Measurements from ENCODE around the gene CYSLTR2.
A peak's percentile ranks its signal among the peaks of the same experiment; 100 is the strongest.

CYSLTR2 gene

DNA sequence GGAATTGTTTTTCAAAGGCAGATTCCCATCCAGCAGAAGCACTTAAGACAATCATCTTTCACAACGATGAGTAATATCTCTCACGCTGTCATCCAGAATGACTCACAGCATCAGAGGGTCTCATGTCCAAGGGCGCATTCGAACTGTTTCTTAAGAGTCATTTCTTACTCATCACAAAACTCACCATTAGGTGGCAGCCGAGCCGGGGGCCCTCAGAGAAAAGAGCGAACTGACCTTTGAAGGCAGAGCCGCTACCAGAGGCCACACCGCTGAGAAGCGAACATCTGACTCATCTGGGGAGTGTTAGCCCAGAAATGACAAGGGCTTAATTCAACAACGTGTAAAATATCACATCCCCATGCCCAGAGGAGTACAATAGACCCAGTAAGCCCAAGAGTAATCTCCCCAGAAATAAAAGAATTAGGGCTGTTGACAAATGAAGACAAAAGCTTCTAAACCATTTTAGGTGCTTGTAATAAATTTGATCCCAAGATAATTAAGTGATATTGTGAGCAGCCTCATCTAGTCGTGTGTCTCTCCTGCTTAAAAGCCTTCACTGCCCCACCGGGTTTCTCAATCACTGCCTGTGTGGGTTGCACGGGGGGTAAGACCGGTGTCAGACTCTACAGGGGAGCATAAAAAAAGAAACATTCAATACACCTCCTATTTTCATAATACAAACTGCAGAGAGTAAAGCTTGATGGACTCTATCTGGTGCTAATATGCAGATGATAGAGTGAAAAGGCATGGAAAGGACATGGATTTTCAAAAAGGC lies 96.2 kb downstream of the CYSLTR2 start:
- H3K27ac ChIP-seq: no peak overlapping the region
- no peak for TF ChIP-seq ZFX (IDR thresholded peaks at IDR 0.05)
- TF ChIP-seq, protein P1, sequence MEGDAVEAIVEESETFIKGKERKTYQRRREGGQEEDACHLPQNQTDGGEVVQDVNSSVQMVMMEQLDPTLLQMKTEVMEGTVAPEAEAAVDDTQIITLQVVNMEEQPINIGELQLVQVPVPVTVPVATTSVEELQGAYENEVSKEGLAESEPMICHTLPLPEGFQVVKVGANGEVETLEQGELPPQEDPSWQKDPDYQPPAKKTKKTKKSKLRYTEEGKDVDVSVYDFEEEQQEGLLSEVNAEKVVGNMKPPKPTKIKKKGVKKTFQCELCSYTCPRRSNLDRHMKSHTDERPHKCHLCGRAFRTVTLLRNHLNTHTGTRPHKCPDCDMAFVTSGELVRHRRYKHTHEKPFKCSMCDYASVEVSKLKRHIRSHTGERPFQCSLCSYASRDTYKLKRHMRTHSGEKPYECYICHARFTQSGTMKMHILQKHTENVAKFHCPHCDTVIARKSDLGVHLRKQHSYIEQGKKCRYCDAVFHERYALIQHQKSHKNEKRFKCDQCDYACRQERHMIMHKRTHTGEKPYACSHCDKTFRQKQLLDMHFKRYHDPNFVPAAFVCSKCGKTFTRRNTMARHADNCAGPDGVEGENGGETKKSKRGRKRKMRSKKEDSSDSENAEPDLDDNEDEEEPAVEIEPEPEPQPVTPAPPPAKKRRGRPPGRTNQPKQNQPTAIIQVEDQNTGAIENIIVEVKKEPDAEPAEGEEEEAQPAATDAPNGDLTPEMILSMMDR (conservative IDR thresholded peaks at IDR 0.05): peak; percentile 39

DNA sequence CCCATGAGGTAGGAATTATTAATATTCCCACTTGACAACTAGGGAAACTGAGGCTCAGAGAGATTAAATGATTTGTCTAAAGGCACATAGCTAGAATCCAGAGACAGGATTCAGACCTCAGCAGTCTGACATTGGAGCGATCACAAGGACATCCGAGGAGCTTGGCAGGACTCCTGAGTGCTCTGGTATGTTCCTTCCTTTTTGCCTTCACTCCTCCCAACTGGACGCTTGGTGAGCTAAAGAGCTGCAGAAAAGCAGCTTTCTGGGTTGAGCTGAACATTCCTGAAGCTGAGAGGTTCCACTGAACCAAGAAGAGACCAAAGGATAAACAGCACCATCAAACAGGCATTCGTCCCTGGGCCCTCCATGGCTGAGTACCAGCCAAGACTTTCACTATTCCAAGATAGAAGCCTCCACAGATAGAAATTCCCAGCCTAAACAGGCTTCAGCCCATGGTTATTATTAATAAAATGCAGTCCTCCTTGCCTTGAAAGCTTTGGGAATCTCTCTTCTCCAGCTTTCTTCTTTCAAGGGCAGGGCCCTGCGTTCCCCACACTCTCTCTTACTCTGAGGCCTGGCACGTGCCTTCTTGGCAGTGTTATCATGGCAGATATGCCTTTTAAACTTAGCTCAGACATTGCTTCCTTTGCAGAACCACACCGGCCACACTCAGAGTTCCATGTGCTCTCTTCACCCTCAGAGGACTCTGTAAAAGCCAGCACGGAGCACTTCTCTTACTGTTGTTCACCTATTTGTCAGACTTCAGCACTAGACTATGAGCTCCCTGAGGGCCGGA lies 97.1 kb downstream of the CYSLTR2 start:
- no peak overlapping the region for H3K27ac ChIP-seq
- TF ChIP-seq ZFX (IDR thresholded peaks at IDR 0.05): no peak
- TF ChIP-seq, protein P1 (conservative IDR thresholded peaks at IDR 0.05): no peak

DNA sequence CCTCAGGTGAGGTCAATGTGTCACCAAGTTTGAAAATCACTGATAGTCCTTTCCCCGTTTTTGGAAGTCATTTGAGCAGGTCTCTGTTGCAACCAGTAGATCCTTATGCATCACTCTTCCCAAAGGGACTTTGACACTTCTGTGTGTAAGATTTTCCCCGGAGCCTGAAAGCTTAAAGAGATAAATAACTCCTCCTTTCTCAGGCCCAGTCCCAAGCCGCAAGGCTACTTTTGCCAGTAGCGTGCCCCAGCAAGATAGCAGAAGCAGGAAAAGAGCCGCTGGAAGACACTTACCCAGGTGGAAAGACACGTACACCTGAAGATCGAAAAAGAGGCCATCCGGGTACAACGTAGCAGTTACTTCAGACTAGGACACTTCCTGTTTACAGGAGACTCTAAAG lies 106.9 kb downstream of the CYSLTR2 start:
- TF ChIP-seq, protein P1 (conservative IDR thresholded peaks at IDR 0.05): no peak
- no peak for TF ChIP-seq ZFX (IDR thresholded peaks at IDR 0.05)
- H3K27ac ChIP-seq: no peak overlapping the region
